DND-41 (cell line): ENCODE measurements around the gene VWC2L.

Source experiments
- ATAC-seq: fragments of 200-7000 bp; cut with Tn5 transposase; 3 replicates; pipeline ENCODE4 v1.9.1; 2021; ENCODE audit warnings: low read depth; ENCODE audit not compliant: insufficient read depth
- DNase-seq: peaks from one replicate; pipeline ENCODE4 v3.0.0-alpha.2; 2020
- H2AFZ ChIP-seq: 2 replicates; pipeline ENCODE4 v1.6.0; 2012; ENCODE audit warnings: low read depth, low read length
- H3K27ac ChIP-seq: 2 replicates; pipeline ENCODE4 v1.5.1; 2012; ENCODE audit warnings: low read length, inconsistent platforms
- H3K27me3 ChIP-seq: fragments of 200-600 bp; sonication (generic); 2 replicates; pipeline ENCODE4 v1.6.0; 2012; ENCODE audit warnings: low read length, mild to moderate bottlenecking, inconsistent platforms; ENCODE audit not compliant: insufficient read depth, poor library complexity
- H3K36me3 ChIP-seq: 2 replicates; pipeline ENCODE4 v1.5.1; 2012; ENCODE audit warnings: low read length, inconsistent platforms; ENCODE audit not compliant: insufficient read depth
- H3K4me1 ChIP-seq: 2 replicates; pipeline ENCODE4 v1.5.1; 2012; ENCODE audit warnings: mild to moderate bottlenecking, low read length; ENCODE audit not compliant: insufficient read depth
- H3K4me2 ChIP-seq: 2 replicates; pipeline ENCODE4 v1.6.0; 2012; ENCODE audit warnings: mild to moderate bottlenecking, moderate library complexity, low read length, inconsistent platforms; ENCODE audit not compliant: insufficient read depth
- H3K4me3 ChIP-seq, 2 experiments: fragments of 200-600 bp in 1 of 2; shearing (Covaris generic) in 1 of 2; 2 replicates each; pipeline ENCODE4 v1.5.1; 2012 to 2016; ENCODE audit warnings: inconsistent platforms in 2 of 2, low read length in 2 of 2, mild to moderate bottlenecking in 2 of 2, low read depth in 1 of 2, moderate library complexity in 1 of 2
- H3K79me2 ChIP-seq: 2 replicates; pipeline ENCODE4 v1.6.0; 2012; ENCODE audit warnings: low read length, inconsistent platforms; ENCODE audit not compliant: insufficient read depth
- H3K9ac ChIP-seq: 2 replicates; pipeline ENCODE4 v1.6.0; 2012; ENCODE audit warnings: low read depth, mild to moderate bottlenecking, inconsistent platforms, low read length, moderate library complexity
- H3K9me3 ChIP-seq: 2 replicates; pipeline ENCODE4 v1.5.1; 2012; ENCODE audit warnings: low read length, moderate library complexity, mild to moderate bottlenecking, inconsistent platforms; ENCODE audit not compliant: insufficient read depth, severe bottlenecking
- H4K20me1 ChIP-seq: 2 replicates; pipeline ENCODE4 v1.6.0; 2012; ENCODE audit warnings: low read length; ENCODE audit not compliant: insufficient read depth
- EZH2 ChIP-seq: IDR thresholded peaks from 3 replicates; pipeline ENCODE4 v1.6.1; 2012; ENCODE audit warnings: borderline replicate concordance, low read depth, mild to moderate bottlenecking, moderate library complexity, low read length, inconsistent platforms; ENCODE audit not compliant: severe bottlenecking
- TF ChIP-seq, protein P1 (sequence below): IDR thresholded peaks from 2 replicates; pipeline ENCODE4 v1.5.1; 2012; ENCODE audit warnings: borderline replicate concordance, low read length, moderate library complexity, mild to moderate bottlenecking; ENCODE audit not compliant: poor library complexity, severe bottlenecking; ENCODE audit errors: extremely low read depth

The VWC2L gene

GRCh38 chr2:214566457-214566856 lies 155.6 kb downstream of the VWC2L start:
- H3K4me2 ChIP-seq: no peak overlapping the region
- TF ChIP-seq EZH2: no peak
- TF ChIP-seq, protein P1, sequence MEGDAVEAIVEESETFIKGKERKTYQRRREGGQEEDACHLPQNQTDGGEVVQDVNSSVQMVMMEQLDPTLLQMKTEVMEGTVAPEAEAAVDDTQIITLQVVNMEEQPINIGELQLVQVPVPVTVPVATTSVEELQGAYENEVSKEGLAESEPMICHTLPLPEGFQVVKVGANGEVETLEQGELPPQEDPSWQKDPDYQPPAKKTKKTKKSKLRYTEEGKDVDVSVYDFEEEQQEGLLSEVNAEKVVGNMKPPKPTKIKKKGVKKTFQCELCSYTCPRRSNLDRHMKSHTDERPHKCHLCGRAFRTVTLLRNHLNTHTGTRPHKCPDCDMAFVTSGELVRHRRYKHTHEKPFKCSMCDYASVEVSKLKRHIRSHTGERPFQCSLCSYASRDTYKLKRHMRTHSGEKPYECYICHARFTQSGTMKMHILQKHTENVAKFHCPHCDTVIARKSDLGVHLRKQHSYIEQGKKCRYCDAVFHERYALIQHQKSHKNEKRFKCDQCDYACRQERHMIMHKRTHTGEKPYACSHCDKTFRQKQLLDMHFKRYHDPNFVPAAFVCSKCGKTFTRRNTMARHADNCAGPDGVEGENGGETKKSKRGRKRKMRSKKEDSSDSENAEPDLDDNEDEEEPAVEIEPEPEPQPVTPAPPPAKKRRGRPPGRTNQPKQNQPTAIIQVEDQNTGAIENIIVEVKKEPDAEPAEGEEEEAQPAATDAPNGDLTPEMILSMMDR: no peak
- ATAC-seq: no peak

DNA sequence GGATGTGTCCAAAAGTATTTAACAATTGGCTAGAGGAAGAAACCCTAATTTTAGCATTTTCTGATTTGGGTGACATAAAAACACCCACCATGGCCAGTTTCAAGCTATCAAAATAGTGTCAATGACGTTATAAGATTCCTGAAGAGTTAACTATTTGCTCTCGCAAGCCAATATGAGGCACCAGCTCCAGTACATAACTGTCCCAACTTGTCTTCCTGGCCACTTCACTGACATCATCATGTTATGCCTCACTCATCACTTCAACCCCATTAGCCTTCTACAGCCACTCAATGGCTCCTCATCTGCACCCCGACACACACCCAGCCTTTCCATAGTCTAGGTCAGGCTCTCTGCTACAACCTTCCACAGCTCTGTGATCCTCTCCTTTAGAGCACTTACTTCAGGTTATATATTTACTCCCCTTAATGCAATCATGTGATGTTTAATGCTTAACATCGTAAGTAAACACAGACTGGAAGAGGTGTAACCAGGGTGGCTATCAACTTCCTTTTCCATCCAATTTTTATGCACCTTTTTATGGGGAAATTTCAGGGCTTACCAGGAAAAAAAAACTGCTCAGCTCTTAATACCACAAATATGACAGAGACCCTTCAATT lies 158.7 kb downstream of the VWC2L start:
- TF ChIP-seq EZH2: no peak
- TF ChIP-seq, protein P1: no peak
- ATAC-seq (no peak), DNase-seq (no peak)
- H2AFZ ChIP-seq: no peak overlapping the region
- H3K4me2 ChIP-seq: no peak overlapping the region
- H4K20me1 ChIP-seq: no peaks in the 10 kb centered on the region
- no peaks in the 10 kb centered on the region for H3K9me3 ChIP-seq
- no peaks in the 10 kb centered on the region for H3K4me1 ChIP-seq
- H3K79me2 ChIP-seq: no peaks in the 10 kb centered on the region
- H3K9ac ChIP-seq: no peak overlapping the region
- no peak overlapping the region for H3K27ac ChIP-seq
- no peak overlapping the region for H3K4me3 ChIP-seq
- H3K36me3 ChIP-seq: no peaks in the 10 kb centered on the region
- H3K27me3 ChIP-seq: no peaks in the 10 kb centered on the region

More at GRCh38 chr2:214566457-214566856, 155.6 kb downstream of the VWC2L start:
- no peaks in the 10 kb centered on the region for H3K9me3 ChIP-seq
- no peaks in the 10 kb centered on the region for H4K20me1 ChIP-seq
- no peak overlapping the region for H2AFZ ChIP-seq
- H3K4me1 ChIP-seq: no peaks in the 10 kb centered on the region
- H3K27ac ChIP-seq: no peak overlapping the region
- DNase-seq: no peak
- no peaks in the 10 kb centered on the region for H3K79me2 ChIP-seq
- no peak overlapping the region for H3K9ac ChIP-seq
- no peaks in the 10 kb centered on the region for H3K36me3 ChIP-seq
- H3K27me3 ChIP-seq: no peaks in the 10 kb centered on the region
- no peak overlapping the region for H3K4me3 ChIP-seq

DNA sequence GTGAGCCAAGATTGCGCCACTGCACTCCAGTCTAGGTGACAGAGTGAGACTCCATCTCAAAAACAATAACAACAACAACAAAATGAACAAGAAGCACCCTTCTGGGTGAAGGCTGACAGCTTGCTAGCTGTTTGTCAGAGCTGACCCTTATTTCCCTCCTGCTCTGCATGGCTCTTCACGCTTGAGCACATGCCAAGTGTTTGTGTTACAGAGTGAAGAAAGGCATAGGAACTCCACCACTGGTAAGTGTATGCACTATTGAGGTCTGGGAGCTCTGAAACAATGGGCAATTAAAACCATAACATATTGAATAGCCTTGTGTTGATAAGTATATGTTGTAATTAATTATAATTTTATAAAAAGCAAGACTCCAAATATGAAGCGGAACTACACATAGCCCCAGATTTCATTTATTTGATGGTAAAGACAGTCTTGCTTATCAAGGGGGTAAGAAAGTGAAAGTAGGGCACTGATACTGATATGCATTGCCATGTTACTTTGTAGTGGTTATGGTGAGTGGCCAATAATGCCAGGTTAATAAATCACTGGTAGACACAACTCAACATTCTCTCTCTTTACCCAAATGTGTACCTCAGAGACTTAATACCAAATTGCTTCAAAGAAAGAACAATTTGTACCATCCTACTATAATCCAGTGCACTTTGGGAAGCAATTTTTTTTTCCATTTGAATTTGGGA lies 163.4 kb downstream of the VWC2L start:
- DNase-seq: no peak

More for the DNA sequence above, 163.4 kb downstream of the VWC2L start:
- Histone ChIP-seq H3K4me2 (no peak overlapping the region), H3K27ac (no peak overlapping the region), H3K79me2 (no peaks in the 10 kb centered on the region), H3K36me3 (no peaks in the 10 kb centered on the region), H3K4me1 (no peaks in the 10 kb centered on the region), H3K4me3 (no peak overlapping the region), H3K9ac (no peak overlapping the region), H4K20me1 (no peaks in the 10 kb centered on the region), H3K27me3 (no peaks in the 10 kb centered on the region), H3K9me3 (no peaks in the 10 kb centered on the region), H2AFZ (no peak overlapping the region)
- TF ChIP-seq, protein P1: no peak
- no peak for TF ChIP-seq EZH2
- no peak for ATAC-seq
